ENCODE data around the gene RP2.

DNA sequence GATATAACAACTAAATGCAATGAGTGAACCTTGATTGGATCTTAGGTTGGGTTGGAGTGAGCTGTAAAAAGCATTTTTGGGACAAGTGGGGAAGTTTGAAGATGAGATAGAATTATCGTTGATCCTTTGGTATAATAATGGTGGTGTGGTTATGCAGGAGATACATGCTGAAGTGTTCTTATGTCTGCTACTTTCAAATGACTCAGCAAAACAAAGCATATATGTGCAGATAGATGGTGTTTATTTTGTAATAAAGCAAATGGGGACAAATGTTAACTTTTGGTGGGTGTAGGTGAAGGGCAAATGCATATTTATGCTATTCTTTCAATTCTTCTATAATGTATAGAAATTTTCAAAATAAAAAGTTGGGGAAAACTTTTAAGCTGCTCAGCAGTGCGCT lies 26.2 kb downstream of the RP2 start:
- no peak for TF ChIP-seq CTCF (IDR thresholded peaks at IDR 0.05 in 8 of 11, conservative IDR thresholded peaks at IDR 0.05 in 3 of 11)
- no peak for TF ChIP-seq POLR2A (IDR thresholded peaks at IDR 0.05)
